Psoas muscle (tissue), 8 donors: ENCODE data around the gene NLRP6. TPM values are rescaled to one million over a fixed set of nuclear protein-coding genes. Genes with fewer than 3 reads are reported as not detected.
A peak's percentile ranks its signal among the peaks of the same experiment; 100 is the strongest.
"Not testable (repeated sequence)": the region's sequence is repeated elsewhere in the genome, so short reads cannot be mapped to it uniquely, and the experiment has no call there.

Experiments
- ATAC-seq, 4 donors: fragments of 200-7000 bp; cut with Tn5 transposase; one replicate each; pipeline ENCODE4 v1.9.1; 2020; ENCODE audit warnings: moderate library complexity in 3 of 4, mild to moderate bottlenecking in 2 of 4
- DNase-seq, 2 donors: peaks; one replicate each; pipeline ENCODE4 v3.0.0-alpha.2; 2020
- H3K27ac ChIP-seq: fragments of 200-600 bp; one replicate; pipeline ENCODE4 v1.8.0; 2022
- H3K27me3 ChIP-seq, 3 donors: fragments of 200-600 bp in 1 of 3; one replicate each; pipeline versions ENCODE4 v1.6.1 to v1.8.0; 2013 to 2022; ENCODE audit warnings: low read length in 2 of 3, mild to moderate bottlenecking in 2 of 3, moderate library complexity in 1 of 3; ENCODE audit not compliant: insufficient read depth in 3 of 3
- H3K36me3 ChIP-seq, 2 donors: fragments of 200-600 bp in 1 of 2; one replicate each; pipeline versions ENCODE4 v1.6.1 to v1.8.0; 2013 to 2022; ENCODE audit warnings: low read depth in 1 of 2, mild to moderate bottlenecking in 1 of 2, moderate library complexity in 1 of 2; ENCODE audit not compliant: insufficient read depth in 1 of 2
- H3K4me1 ChIP-seq: fragments of 200-600 bp; one replicate; pipeline ENCODE4 v1.8.0; 2022
- H3K4me3 ChIP-seq: fragments of 200-600 bp; one replicate; pipeline ENCODE4 v1.8.0; 2022; ENCODE audit warnings: mild to moderate bottlenecking
- H3K9me3 ChIP-seq: fragments of 200-600 bp; one replicate; pipeline ENCODE4 v1.8.0; 2022
- CTCF ChIP-seq: fragments of 200-600 bp; IDR thresholded peaks from one replicate; pipeline ENCODE4 v1.8.0; 2022; ENCODE audit warnings: antibody characterized with exemption
- WGBS, 3 donors: extraction: QIAGEN DNeasy Blood & Tissue Kit; methylation state at CpG; one replicate each; pipeline versions ENCODE4 v1.1.6 to v1.1.7; 2013; 5-methylcytosine and 5-hydroxymethylcytosine counted together
- intact Hi-C, 2 donors: fragments of 100-400 bp; cut with DNase I; formaldehyde crosslinking; loops; one replicate each; pipeline versions ENCODE4 v1.11.0 to v1.14.2; 2022
- polyA plus RNA-seq, 3 donors: library from polyadenylated mRNA; stranded (reverse); fragments of 200-250 nt; gene quantifications; one replicate each; pipeline ENCODE4 v1.2.3, GENCODE V29; 2013
- total RNA-seq, 4 donors: library from RNA; stranded (reverse); fragmentation: NEBNext Ultra II Directional in 2 of 4; extraction: Animal tissue kit (Norgen Biotek cat#: 25700) in 2 of 4; gene quantifications; one replicate each; pipeline versions ENCODE4 v1.2.1 to v1.2.4, GENCODE V29; 2021 to 2023
- donor health status: healthy with polysubstance abuse.
- donor health status: DM: no; HTN: no; CAD: no; lungs with moderate emphysema.
- donor health status: Bipolar disorder and iron deficiency.
- donor health status: healthy.
- donor health status: DM: yes; HTN: yes; CAD: no.
- donor health status: DM: no; HTN: no; CAD: no.
- donor health status: DM: no; HTN: no; CAD: no.
- donor health status: DM: yes; HTN: yes; CAD: no.

The NLRP6 gene
- total and polyA plus RNA-seq, 7 donors = 0.03 to 0.17 (median 0.07) TPM; not detected in 3

GRCh38 chr11:267491-267994, 10.7 kb upstream of the NLRP6 start:
- Histone ChIP-seq H3K36me3 (no peaks in the 10 kb centered on the region), H3K9me3 (peaks cover 3% of the 10 kb centered on the region), H3K27ac (peak overlapping the region; percentile 23), H3K4me3 (peak overlapping the region; percentile 32), H3K27me3 (peaks cover 0 to 25% (median 0%) of the 10 kb centered on the region in 3 donors), H3K4me1 (no peaks in the 10 kb centered on the region)
- intact Hi-C loops = no loop called here
- WGBS, 3 donors = 42 to 64% (median 57%) methylated on average over 16 to 17 of the region's 18 CpGs
- TF ChIP-seq CTCF = no peak
- DNase-seq (peak in 1 of 2 donors; percentile 51), ATAC-seq (peak; percentile 11 to 42 (median 30))

DNA sequence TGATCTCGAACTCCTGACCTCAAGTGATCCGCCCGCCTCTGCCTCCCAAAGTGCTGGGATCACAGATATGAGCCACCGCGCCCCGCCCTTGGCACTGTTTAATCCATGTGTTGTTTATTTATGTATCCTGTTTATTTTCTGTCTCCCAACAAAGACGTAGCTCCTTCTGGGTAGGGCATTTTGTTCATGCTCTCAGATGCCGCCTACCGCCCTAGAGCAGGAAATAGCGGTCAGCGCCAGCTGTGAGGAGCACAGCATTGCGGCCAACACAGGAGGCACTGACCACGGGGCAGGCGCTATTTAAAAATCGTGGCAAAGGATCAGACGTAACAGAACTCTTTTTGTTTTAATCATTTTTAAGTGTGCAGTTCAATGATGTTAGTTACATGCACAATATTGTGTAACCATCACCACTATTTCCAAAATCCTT, 9.5 kb upstream of the NLRP6 start:
- peaks cover 0 to 25% (median 3%) of the 10 kb centered on the region in 3 donors for H3K27me3 ChIP-seq
- H3K4me1 ChIP-seq, H3K36me3 ChIP-seq, intact Hi-C loops, H3K9me3 ChIP-seq: not testable (repeated sequence)
- H3K27ac ChIP-seq = peak overlapping the region; percentile 50
- H3K4me3 ChIP-seq = peak overlapping the region; percentile 21
- WGBS, 3 donors = 39 to 42% (median 41%) methylated on average over 16 of the region's 16 CpGs
- peak in 1 of 2 donors; percentile 78 for DNase-seq
- peak; percentile 49 to 79 (median 72) for ATAC-seq

DNA sequence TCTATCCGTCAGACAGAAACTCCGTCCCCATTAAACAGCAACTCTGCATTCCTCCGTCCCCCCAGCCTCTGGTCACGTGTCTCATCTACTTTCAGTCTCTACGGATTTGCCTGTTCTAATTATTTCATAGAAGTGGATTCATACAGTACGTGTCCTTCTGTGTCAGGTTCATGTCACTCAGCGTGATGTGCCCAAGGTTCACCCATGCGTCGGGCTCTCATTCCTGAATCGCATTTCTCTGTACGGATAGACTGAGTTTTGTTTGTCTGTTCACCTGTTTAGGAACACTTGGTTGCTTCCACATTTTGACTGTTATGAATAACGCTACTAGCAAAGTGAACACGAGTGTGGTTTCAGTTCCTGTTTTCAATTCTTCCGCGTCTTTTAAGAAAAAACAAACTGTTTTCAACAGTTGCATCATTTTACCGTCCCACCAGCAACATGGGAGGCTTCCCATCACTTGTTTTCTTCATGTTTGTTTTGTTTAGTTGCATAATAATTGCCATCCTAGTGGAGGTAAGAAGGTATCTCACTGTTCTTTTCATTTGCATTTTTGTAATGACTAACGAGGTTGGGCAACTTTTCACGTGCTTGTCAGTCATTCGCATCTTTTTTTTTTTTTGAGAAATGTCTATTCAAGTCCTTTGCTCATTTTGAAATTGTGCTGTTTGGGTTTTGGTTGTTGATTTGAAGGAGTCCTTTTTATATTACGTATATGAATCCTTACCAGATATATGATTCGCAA, 8.9 kb upstream of the NLRP6 start:
- Histone ChIP-seq H3K4me1 (no peaks in the 10 kb centered on the region), H3K4me3 (peak overlapping the region; percentile 21), H3K36me3 (no peaks in the 10 kb centered on the region), H3K9me3 (peaks cover 3% of the 10 kb centered on the region), H3K27ac (peak overlapping the region; percentile 50), H3K27me3 (peaks cover 0 to 25% (median 3%) of the 10 kb centered on the region in 3 donors)
- WGBS, 3 donors = 46 to 49% (median 49%) methylated on average over 21 of the region's 21 CpGs
- DNase-seq = peak in 1 of 2 donors; percentile 51
- intact Hi-C loops = no loop called here
- ATAC-seq = peak in 2 of 4 donors; percentile 36 to 58
- TF ChIP-seq CTCF = no peak

GRCh38 chr11:270451-271318, 7.5 kb upstream of the NLRP6 start:
- Histone ChIP-seq H3K9me3 (peaks cover 3% of the 10 kb centered on the region), H3K27ac (no peak overlapping the region), H3K4me3 (no peak overlapping the region), H3K27me3 (peaks cover 0 to 25% (median 3%) of the 10 kb centered on the region in 3 donors), H3K36me3 (no peaks in the 10 kb centered on the region), H3K4me1 (no peaks in the 10 kb centered on the region)
- 65 to 79% (median 75%) methylated on average over 16 to 18 of the region's 18 CpGs for WGBS, 3 donors
- DNase-seq (no peak), ATAC-seq (peak in 1 of 4 donors; percentile 15)
- intact Hi-C loops = no loop called here
- TF ChIP-seq CTCF = no peak

DNA sequence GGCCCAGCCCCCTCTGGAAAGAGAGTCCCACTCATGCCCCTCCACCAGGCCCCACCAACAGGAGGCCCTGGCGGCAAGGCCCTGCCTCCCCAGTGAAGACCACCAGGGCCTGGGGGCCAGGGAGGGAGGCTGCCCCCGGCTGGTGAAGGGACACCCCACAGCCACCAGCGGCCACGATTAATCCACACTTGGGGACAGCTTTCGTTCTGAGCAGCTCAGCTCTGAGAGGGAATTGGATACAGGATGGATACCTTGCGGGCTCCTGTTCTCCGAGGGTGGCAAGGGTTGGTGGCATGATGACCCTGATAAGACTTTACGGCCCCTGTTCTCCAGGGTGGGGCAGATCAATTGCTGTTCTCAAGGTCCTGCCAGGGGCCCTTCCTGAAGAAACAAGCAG, 6.9 kb upstream of the NLRP6 start:
- no peaks in the 10 kb centered on the region for H3K9me3 ChIP-seq
- no peak overlapping the region for H3K27ac ChIP-seq
- H3K27me3 ChIP-seq = peaks cover 0 to 25% (median 3%) of the 10 kb centered on the region in 3 donors
- ATAC-seq (no peak), DNase-seq (no peak)
- H3K4me3 ChIP-seq = no peak overlapping the region
- no peaks in the 10 kb centered on the region for H3K36me3 ChIP-seq
- WGBS, 3 donors = 69 to 77% (median 73%) methylated on average over 8 of the region's 8 CpGs
- TF ChIP-seq CTCF = no peak
- intact Hi-C loops = no loop called here
- no peaks in the 10 kb centered on the region for H3K4me1 ChIP-seq
